Endothelial cell (in vitro differentiated cells): ENCODE data around the gene PPP1R12C. TPM values are rescaled to one million over a fixed set of nuclear protein-coding genes. Genes with fewer than 3 reads are reported as not detected.
"Not testable (repeated sequence)": the region's sequence is repeated elsewhere in the genome, so short reads cannot be mapped to it uniquely, and the experiment has no call there.

Experiments used
- DNase-seq: peaks from one replicate; pipeline ENCODE4 v3.0.0; 2021; ENCODE audit warnings: low spot score
- H3K27ac Mint-ChIP-seq: one replicate; pipeline ENCODE4 v1.8.0; 2021; ENCODE audit warnings: mixed read lengths, inconsistent platforms; ENCODE audit not compliant: unreplicated experiment
- H3K27me3 Mint-ChIP-seq: one replicate; pipeline ENCODE4 v1.8.0; 2021; ENCODE audit warnings: mild to moderate bottlenecking, moderate library complexity, mixed read lengths, inconsistent platforms; ENCODE audit not compliant: unreplicated experiment
- H3K36me3 Mint-ChIP-seq: one replicate; pipeline ENCODE4 v1.8.0; 2021; ENCODE audit warnings: mild to moderate bottlenecking, low read depth, mixed read lengths, inconsistent platforms; ENCODE audit not compliant: unreplicated experiment
- H3K4me1 Mint-ChIP-seq: one replicate; pipeline ENCODE4 v1.8.0; 2021; ENCODE audit warnings: mild to moderate bottlenecking, mixed read lengths, inconsistent platforms; ENCODE audit not compliant: unreplicated experiment
- H3K4me3 Mint-ChIP-seq: one replicate; pipeline ENCODE4 v1.8.0; 2021; ENCODE audit warnings: mild to moderate bottlenecking, mixed read lengths, inconsistent platforms; ENCODE audit not compliant: unreplicated experiment
- H3K9me3 Mint-ChIP-seq: one replicate; pipeline ENCODE4 v1.8.0; 2021; ENCODE audit warnings: mixed read lengths, inconsistent platforms; ENCODE audit not compliant: unreplicated experiment
- CTCF ChIP-seq: fragments of 200-600 bp; sonication (generic); IDR thresholded peaks from one replicate; pipeline ENCODE4 v1.5.0; 2021; ENCODE audit warnings: antibody characterized with exemption; ENCODE audit not compliant: unreplicated experiment
- total RNA-seq: library from RNA; stranded (reverse); fragmentation: NEBNext Ultra II Directional; extraction: Animal tissue kit (Norgen Biotek cat#: 25700); gene quantifications from one replicate; pipeline ENCODE4 v1.2.1, GENCODE V29; 2021; ENCODE audit not compliant: unreplicated experiment

The PPP1R12C gene
- total RNA-seq, 1 donor from 2014 or later, result 136 TPM

DNA sequence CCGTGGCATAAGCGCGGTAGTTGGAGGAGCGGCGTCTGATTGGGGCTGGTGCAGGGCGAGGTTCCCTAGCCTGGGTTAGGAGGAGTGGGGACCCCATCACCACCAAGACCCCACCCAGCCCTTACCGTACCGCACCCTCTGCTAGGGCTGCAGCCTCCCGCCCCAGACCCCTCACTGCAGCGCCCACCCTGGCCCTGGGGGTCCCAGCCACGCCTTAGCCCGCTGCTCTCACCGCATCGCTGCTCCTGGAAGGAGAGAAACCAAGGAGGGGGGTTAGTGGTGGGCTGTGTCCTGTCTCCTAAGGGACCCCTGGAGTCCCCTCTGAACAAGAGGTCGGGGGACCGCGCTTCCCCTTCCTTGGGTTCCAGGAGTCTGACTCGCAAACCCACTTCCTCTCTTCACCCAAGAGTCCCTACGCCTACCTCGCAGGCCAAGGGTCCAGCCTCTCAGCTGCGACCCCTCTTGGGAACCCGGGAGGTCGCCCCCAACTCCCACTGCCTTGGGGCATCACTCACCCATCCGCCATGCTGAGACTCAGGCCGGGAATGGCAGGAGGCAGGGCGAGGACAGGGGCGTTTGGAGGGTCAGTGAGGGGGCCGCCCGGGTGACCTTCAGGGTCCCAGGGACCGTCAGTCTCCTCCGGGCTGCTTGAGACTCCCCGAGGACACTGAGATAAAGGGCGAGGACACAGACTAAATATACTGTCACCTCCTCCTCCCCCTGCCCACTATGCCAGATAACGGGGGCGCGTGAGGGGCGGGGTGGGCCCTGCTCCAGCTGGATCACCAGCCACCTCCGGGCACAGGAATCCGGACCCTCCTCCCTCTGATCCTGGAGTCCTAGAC lies 39.8 kb upstream of the PPP1R12C start, which contains the start of gene TNNI3:
TNNI3 (minus strand) TSS at position 669 of the 845 bp plus-strand sequence; CDS start at position 526, 143 bp downstream.
- Mint-ChIP-seq H3K4me1 (peaks cover 9% of the 10 kb centered on the region), H3K36me3 (peaks cover 12% of the 10 kb centered on the region), H3K9me3 (peaks cover under 1% of the 10 kb centered on the region), H3K4me3 (no peak within 1 kb of the TSS), H3K27me3 (peaks cover 14% of the 10 kb centered on the region), H3K27ac (no peak within 1 kb of the TSS)
- DNase-seq, result no peak
- no peak for TF ChIP-seq CTCF

DNA sequence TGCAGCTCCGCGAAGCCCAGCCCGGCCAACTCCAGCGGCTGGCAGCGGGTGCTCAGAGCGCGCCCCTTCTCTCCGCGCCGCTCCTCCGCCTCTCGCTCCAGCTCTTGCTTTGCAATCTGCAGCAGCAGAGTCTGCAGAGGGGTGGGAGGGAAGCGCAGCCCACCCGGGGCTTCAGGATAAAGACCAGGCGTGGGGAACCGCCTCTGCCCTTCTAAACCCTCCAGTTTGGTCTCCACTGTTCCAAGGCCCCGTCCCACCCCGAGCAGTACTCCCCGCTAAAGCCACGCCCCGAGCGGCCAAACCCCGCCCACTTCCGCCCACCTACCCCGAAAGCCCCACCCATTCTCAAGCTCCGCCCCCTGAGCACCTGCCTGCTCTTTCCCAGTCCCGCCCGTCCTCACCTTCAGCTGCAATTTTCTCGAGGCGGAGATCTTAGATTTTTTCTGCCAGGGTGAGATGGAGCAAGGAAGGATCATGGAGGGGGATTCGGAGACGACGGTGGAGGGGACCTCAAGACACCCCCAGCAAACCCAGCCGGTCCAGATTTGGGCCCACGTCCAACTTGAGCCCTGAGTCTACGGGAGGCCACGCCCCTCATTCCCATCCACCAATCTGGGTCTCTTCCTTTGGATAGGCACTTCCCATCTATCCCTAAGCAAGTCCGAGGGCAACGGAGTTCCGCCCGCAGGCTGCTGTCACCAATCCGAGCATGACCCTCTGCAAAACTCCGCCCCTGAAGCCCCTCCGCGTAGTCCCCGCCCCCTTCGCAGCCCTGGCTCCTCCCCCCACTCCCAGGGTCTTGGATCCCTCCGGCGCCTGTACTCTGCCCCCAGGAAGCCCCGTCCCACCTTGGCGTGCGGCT lies 39.0 kb upstream of the PPP1R12C start:
- H3K27ac Mint-ChIP-seq, result no peak overlapping the region
- peak; percentile 33 for DNase-seq
- peaks cover 16% of the 10 kb centered on the region for H3K36me3 Mint-ChIP-seq
- H3K4me1 Mint-ChIP-seq, result peaks cover 14% of the 10 kb centered on the region
- TF ChIP-seq CTCF, result no peak
- H3K27me3 Mint-ChIP-seq, result peaks cover 18% of the 10 kb centered on the region
- peaks cover 7% of the 10 kb centered on the region for H3K9me3 Mint-ChIP-seq
- H3K4me3 Mint-ChIP-seq, result no peak overlapping the region

DNA sequence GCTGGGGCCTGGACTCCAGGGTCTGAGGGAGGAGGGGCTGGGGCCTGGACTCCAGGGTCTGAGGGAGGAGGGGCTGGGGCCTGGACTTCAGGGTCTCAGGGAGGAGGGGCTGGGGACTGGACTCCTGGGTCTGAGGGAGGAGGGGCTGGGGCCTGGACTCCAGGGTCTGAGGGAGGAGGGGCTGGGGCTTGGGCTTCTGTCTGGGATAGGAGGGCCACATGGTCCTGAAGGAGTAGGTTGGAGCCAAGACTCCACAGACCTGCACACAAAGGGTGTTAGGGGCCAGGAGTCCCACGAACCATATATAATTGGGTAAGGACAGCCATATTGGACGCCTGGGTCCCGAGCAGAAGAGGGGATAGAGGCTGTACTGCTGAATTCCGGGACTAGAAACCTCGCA lies 38.3 kb upstream of the PPP1R12C start:
- Mint-ChIP-seq H3K36me3 (peaks cover 16% of the 10 kb centered on the region), H3K27me3 (peaks cover 20% of the 10 kb centered on the region), H3K4me1 (peaks cover 14% of the 10 kb centered on the region)
- not testable (repeated sequence) for DNase-seq, H3K9me3 Mint-ChIP-seq, H3K4me3 Mint-ChIP-seq, H3K27ac Mint-ChIP-seq

DNA sequence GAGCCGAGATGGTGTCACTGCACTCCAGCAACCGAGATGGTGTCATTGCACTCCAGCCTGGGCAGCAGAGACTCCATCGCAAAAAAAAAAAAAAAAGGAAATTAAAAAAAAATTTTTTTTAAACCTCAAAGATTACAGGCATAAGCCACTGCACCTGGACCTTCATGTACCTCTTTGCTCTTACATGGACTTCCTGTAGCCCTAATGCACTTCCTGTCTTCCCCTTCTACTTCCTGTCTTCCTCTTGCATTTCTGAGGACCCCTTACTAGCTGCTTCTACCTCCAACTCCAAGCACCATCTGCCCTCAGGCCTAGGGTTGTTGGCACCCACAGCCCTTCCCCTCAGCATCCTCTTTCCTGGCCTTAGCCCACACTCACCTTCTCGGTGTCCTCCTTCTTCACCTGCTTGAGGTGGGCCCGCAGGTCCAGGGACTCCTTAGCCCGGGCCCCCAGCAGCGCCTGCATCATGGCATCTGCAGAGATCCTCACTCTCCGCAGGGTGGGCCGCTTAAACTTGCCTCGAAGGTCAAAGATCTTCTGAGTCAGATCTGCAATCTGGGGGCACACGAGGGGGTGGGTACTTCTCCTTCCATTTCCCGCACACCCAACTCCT lies 36.3 kb upstream of the PPP1R12C start:
- Mint-ChIP-seq H3K27ac (no peak overlapping the region), H3K36me3 (peaks cover 23% of the 10 kb centered on the region), H3K27me3 (peaks cover 26% of the 10 kb centered on the region), H3K4me3 (peak overlapping the region; percentile 57), H3K9me3 (peaks cover 7% of the 10 kb centered on the region), H3K4me1 (peaks cover 14% of the 10 kb centered on the region)
- DNase-seq, result no peak
- no peak for TF ChIP-seq CTCF

GRCh38 chr19:55152017-55152416 lies 34.6 kb upstream of the PPP1R12C start:
- Mint-ChIP-seq H3K27me3 (peaks cover 26% of the 10 kb centered on the region), H3K4me3 (no peak overlapping the region), H3K4me1 (peaks cover 14% of the 10 kb centered on the region), H3K36me3 (peaks cover 23% of the 10 kb centered on the region), H3K27ac (peak overlapping the region; percentile 90), H3K9me3 (peaks cover 7% of the 10 kb centered on the region)
- DNase-seq, result no peak
- TF ChIP-seq CTCF, result no peak
